ENCODE data around the gene DHCR24. TPM values are rescaled to one million over a fixed set of nuclear protein-coding genes. Genes with fewer than 3 reads are reported as not detected.

The DHCR24 gene
- polyA plus RNA-seq, 1 experiment: 60.5 TPM

GRCh38 chr1:54870869-54871268 is 16.1 kb downstream of the DHCR24 start:
- Histone ChIP-seq H3K4me3 (ENCODE audit: low read depth, low read length) (no peak overlapping the region), H3K27me3 (ENCODE audit: control insufficient read depth, insufficient read depth, low read length) (no peaks in the 10 kb centered on the region), H3K9me3 (ENCODE audit: control insufficient read depth, insufficient read depth, low read length) (no peaks in the 10 kb centered on the region), H3K27ac (ENCODE audit: low read depth, low read length) (no peak overlapping the region)
- CTCF ChIA-PET: no interaction called here
- TF ChIP-seq CTCF (IDR thresholded peaks at IDR 0.05; ENCODE audit: low read depth, low read length): no peak
- DNase-seq (ENCODE audit: low read depth, low spot score): no peak
- POLR2A ChIA-PET: no interaction called here

DNA sequence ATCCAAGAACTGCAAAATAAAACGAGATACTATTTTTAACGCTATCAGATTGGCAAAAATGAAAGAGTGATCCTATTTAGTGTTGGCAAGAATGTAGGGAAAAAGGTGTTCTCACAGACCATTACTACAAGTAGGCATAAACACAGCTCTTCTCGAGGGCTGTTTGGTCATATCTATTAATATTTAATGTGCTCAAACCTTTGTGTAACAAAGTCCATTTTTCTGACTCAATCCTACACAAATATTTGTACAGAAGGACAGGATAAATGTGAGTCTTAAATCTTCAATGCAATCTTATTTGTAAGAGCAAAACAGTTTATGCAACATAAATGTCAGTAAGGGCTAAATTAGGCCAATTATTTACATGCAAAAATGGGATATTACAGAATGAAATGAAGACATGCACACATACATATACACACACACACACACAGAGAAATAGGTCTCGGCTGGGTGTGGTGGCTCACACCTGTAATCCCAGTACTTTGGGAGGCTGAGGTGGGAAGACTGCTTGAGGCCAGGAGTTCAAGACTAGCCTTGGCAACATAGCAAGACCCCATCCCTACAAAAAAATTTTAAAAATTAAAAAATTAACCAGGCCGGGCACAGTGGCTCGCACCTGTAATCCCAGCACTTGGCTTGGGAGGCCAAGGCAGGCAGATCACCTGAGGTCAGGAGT is 17.7 kb downstream of the DHCR24 start:
- no peak overlapping the region for H3K27ac ChIP-seq (ENCODE audit: low read depth, low read length)
- ChIA-PET CTCF (interaction anchor here (0.7 kb wide), 1 partner anchor 141 kb away, joined by 3 read pairs; no protein-coding TSS in a partner anchor), POLR2A (no interaction called here)
- no peaks in the 10 kb centered on the region for H3K9me3 ChIP-seq (ENCODE audit: control insufficient read depth, insufficient read depth, low read length)
- no peaks in the 10 kb centered on the region for H3K27me3 ChIP-seq (ENCODE audit: control insufficient read depth, insufficient read depth, low read length)
- TF ChIP-seq CTCF (IDR thresholded peaks at IDR 0.05; ENCODE audit: low read depth, low read length): no peak
- H3K4me3 ChIP-seq (ENCODE audit: low read depth, low read length): no peak overlapping the region
- no peak for DNase-seq (ENCODE audit: low read depth, low spot score)

- POLR2A ChIA-PET: no interaction called here
These were observed 19.3 kb downstream of the DHCR24 start for GRCh38 chr1:54867717-54868057.

GRCh38 chr1:54866801-54867716 is 19.9 kb downstream of the DHCR24 start:
- Histone ChIP-seq H3K9me3 (ENCODE audit: control insufficient read depth, insufficient read depth, low read length) (no peaks in the 10 kb centered on the region), H3K27me3 (ENCODE audit: control insufficient read depth, insufficient read depth, low read length) (no peaks in the 10 kb centered on the region), H3K4me3 (ENCODE audit: low read depth, low read length) (no peak overlapping the region), H3K27ac (ENCODE audit: low read depth, low read length) (no peak overlapping the region)
- ChIA-PET POLR2A (no interaction called here), CTCF (interaction anchor here (1.4 kb wide), 1 partner anchor 26 kb away, joined by 3 read pairs; no protein-coding TSS in a partner anchor)
- no peak for DNase-seq (ENCODE audit: low read depth, low spot score)
- TF ChIP-seq CTCF (IDR thresholded peaks at IDR 0.05; ENCODE audit: low read depth, low read length): no peak

More at GRCh38 chr1:54867717-54868057, 19.3 kb downstream of the DHCR24 start:
- Histone ChIP-seq H3K27me3 (ENCODE audit: control insufficient read depth, insufficient read depth, low read length) (no peaks in the 10 kb centered on the region), H3K4me3 (ENCODE audit: low read depth, low read length) (no peak overlapping the region), H3K9me3 (ENCODE audit: control insufficient read depth, insufficient read depth, low read length) (no peaks in the 10 kb centered on the region), H3K27ac (ENCODE audit: low read depth, low read length) (no peak overlapping the region)
- no peak for DNase-seq (ENCODE audit: low read depth, low spot score)
- TF ChIP-seq CTCF (IDR thresholded peaks at IDR 0.05; ENCODE audit: low read depth, low read length): no peak
- CTCF ChIA-PET: no interaction called here

Measured in AG04450 (cell line).